Dermis blood vessel endothelial cell (primary cell): ENCODE results near the gene VILL. TPM values are rescaled to one million over a fixed set of nuclear protein-coding genes. Genes with fewer than 3 reads are reported as not detected.
A peak's percentile ranks its signal among the peaks of the same experiment; 100 is the strongest.

Experiments used
- DNase-seq: peaks from one replicate; pipeline ENCODE4 v3.0.0; 2010
- total RNA-seq: library from RNA; depleted of rRNA; stranded (reverse); fragments of >200 nt; gene quantifications from 2 replicates; pipeline ENCODE4 v1.2.3, GENCODE V29; 2014

The VILL gene
- 8.0 and 8.7 TPM in 2 replicates for total RNA-seq

- DNase-seq: no peak
Observed at GRCh38 chr3:37990527-37990926, at the start of gene VILL. Gene VILL, plus strand, starts transcription at chr3:37990786. Its CDS starts 2,887 bp downstream, at chr3:37993673.

GRCh38 chr3:37941608-37942508, 48.7 kb upstream of the VILL start:
- peak; percentile 41 for DNase-seq

DNA sequence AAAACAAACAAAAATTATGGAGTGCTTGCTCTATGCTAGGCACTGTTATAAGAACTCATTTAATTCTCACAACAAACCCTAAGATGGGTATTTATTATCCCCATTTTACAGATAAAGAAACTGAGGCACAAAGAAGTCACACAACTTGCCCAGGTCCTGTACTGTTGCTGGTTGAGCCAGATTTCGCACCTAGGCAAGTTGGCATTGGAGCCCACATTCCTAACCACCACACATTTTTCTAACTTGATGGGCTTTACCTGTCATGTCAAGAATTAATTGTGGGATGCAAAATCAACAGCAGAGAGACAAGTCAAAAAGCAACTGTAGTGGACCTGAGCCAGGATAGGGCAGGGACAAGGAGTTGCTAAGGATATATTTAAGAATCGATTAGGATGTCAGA, 47.9 kb upstream of the VILL start:
- DNase-seq: no peak

- DNase-seq: no peak
Observed at GRCh38 chr3:37943126-37943525, 47.5 kb upstream of the VILL start.

- DNase-seq: no peak
Observed at GRCh38 chr3:37943631-37944314, 46.8 kb upstream of the VILL start.

GRCh38 chr3:37944391-37944842, 46.2 kb upstream of the VILL start:
- peak; percentile 29 for DNase-seq

DNA sequence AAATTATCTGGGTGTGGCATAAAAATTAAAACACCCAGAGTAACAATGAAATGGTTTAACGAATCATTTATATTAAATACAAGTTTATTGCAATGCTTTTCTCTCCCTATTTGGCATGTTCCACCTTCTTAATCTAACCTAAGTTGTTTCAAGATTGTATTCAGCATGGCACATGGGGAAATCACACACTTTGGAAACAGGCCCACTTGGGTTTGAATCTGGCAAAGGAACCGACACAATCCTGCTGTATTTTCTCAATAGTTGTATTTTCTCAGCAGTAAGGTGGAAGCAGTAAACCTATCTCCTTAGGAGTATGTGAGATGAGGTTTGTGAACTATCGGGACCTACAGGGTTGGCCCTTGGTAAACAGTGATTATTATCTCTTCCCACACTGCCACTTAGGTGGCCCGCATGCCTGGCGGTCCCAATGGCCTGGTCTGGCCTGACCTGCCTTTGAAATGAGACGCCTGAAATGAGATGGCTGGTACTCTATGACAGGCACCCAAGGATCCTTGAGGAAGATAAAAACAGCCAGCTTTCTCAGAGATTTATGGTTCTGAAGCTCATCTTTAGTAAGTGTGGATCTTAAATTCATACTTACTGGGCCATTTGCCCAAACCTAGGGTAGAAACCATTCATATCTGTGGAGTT, 45.3 kb upstream of the VILL start:
- DNase-seq: peak; percentile 17

GRCh38 chr3:37945807-37946530, 44.6 kb upstream of the VILL start:
- peak; percentile 85 for DNase-seq

DNA sequence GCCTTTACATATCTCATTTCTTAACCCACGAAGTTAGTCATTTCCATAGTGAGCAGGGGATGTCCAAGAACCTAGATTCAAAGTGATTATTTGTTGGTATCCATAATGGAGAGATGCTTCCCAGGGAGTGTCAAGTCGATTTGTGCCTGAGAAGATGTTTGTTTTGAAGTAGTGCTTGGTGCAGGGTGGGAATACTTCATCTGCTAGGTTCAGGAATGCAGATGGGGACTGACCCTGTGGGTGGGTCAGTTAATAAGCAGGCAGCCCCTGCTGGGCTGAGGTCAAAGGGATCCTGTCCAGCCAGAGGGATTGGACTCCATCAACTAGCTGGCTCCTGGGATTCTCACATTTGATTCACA, 44.1 kb upstream of the VILL start:
- no peak for DNase-seq

DNA sequence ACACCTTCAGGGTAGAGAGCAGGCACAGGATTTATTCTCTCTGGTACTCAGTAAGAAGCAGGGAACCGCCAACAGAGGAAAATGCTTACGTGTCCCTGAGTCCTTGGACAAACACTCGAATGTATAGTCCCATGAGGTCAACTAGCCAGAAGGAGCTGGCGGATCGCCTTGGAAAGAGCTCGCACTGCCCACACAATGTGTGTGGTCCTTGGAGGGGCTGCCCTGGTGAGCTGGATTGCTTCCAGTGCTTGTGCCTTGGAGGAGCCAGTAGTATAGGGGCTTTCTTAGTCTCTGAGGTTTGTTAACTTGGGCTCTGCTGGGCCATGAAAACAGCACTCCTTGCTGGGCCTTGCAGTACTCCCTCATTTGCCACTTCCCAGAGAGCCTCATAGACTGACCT, 40.7 kb upstream of the VILL start:
- no peak for DNase-seq

DNA sequence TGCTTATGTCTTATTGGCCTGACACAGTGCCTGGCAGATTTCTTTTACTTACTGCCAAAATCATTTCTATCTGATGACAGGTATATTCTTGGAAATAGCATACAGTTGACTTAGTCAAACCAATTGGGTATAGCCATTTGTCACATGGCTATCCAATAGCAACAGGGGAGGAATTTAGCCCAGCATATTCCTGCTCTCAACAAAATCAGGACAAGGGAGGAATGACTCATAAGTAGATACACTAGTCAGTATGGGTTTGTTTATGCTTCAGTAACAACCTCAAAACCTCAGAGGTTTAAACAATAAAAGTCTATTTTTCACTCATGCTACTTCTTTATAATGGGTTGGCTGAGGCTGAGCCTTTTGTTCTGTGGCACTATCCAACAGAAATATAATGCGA, 38.0 kb upstream of the VILL start:
- no peak for DNase-seq

- DNase-seq: no peak
Observed at GRCh38 chr3:37953226-37953625, 37.4 kb upstream of the VILL start.

DNA sequence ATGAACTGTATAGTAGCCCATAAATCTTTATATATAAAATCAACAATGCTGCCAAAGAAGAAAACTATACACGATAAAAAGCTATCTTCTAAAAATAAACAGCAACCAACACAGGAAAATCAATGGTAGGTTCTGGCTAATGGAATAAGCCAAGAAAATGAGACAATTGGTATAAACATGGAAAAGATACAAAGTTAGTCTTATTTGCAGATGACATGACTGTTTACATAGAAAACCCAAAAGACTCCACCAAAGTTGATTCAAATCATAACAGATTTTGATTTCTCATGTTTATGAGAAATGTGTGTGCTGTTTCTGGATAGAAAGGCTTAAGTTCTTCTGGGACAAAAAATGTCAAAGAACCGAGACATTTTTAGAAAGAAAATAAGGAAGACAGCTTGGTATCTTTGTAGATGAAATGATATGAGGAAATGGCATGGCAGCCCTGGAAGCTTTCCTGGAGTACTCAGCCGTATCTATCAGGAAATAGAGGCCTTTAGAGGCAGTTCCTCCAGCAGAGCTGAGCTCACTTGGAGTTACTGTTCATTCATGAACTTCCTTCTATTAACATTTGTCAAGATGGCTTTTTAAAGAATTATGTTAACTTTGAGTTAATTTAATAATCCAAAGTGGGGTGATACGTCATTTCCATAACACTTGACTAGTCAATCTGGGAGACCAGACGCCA, 36.7 kb upstream of the VILL start:
- DNase-seq: peak; percentile 33

DNA sequence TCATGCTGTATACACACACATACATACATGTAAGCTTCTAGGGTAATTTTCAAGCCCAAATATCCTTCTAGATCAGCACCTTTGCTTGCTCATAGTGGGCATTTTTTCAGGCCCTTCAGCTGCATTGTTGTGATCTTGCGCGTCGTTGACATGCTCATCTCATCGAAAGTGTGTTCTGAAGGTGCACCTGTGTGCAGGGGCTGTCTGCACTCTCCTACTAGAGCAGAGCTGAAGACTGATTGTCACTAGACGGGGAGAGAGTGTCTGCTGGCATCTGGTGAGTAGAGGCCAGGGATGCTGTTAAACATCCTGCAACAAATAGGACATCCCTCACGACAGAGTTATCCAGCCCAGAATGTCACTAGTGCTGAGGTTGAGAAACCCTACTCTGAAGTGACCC, 35.7 kb upstream of the VILL start:
- no peak for DNase-seq

GRCh38 chr3:37955918-37956707, 34.5 kb upstream of the VILL start:
- DNase-seq: peak; percentile 17

DNA sequence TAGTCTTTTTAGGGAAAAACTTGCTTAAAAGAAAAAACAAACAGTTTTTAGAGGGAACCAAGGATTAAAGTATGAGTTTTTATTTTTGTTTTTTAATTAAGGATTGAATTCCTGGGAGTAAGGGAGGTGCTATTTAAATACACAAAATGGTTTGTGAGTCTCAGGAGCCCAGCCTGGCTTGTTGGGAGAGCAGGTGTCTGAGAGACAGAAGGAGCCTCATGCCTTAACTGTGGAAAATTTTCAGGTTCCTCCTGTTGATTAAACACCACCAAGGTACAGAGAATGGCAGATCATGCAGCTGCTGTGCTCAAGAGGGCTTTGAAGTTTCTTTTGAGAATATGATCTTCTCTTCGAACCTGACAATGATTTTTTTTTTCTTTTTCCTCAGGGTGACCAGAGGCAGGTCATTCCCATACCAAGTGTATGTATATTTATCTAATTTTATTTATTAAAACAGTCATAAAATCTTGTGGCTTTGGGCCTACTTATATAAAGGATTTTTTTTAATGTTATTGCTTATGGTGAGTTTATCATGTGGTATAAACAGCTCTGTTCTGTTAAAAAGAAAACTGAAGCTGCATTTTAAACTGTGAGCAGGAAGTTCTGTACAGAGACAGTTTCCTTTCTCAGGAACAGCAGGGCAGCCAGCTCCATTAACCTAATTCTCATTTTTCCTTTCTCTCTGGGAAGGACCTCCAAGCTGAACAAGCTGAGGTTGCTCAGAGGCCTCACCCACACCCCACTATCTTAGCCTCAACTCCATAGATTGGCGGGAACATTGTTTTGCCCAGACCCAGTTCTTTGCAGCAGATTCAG, 33.7 kb upstream of the VILL start:
- peak; percentile 63 for DNase-seq

GRCh38 chr3:37957539-37957936, 33.0 kb upstream of the VILL start:
- no peak for DNase-seq

DNA sequence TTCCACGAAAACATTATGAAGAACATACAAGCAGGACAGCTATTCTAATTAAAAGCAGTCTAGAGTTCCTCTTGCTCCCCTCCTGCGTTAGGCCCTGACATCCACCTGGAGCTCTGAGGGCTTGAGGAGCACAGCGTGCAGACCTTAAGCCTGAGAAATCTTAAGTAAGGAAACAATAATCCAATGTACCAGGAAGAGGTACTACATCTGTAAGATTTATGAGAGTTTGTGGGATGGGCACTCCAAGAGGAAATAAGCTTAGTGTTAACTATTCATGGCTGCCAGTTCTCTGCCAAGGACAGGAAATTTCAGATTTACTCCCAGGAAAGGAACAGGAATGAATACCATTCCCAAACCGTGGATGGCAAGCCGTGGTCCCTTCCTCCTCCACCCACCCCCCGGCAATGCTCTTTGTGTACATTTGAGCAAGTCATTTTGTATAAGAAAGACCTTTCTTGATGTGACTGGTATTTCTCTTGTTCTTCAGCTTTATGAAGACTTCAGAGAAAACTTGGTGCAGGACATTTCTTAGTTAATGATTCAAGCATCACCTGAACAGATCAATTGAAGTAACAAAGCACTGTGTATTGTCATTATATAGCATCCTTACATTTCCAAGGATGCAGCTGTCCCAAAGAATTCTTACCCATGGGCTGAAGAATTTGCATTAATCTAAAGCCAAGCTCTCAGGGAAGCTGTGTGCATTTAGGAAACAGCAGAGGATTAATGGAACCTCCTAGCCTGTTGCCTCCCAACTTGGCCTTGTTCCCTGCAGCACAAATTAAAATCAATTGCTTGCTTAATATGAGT, 28.8 kb upstream of the VILL start:
- peak; percentile 53 for DNase-seq

- DNase-seq: no peak
Observed at GRCh38 chr3:37963016-37963415, 27.6 kb upstream of the VILL start.

GRCh38 chr3:37963635-37964034, 27.0 kb upstream of the VILL start:
- DNase-seq: no peak
